Keratinocyte (primary cell): Measurements from ENCODE around the gene RASGEF1B. TPM values are rescaled to one million over a fixed set of nuclear protein-coding genes. Genes with fewer than 3 reads are reported as not detected.

Source experiments
- DNase-seq: peaks from one replicate; pipeline ENCODE4 v3.0.0-alpha.2; 2011; ENCODE audit warnings: low read depth, missing footprints, low spot score
- FAIRE-seq: peaks from 2 replicates; lab custom pipeline; 2011; peaks lifted over from hg19 to GRCh38; lab: Jason Lieb, UNC
- H2AFZ ChIP-seq: 2 replicates; pipeline ENCODE4 v1.6.0; 2012; ENCODE audit warnings: low read length, control low read depth, inconsistent platforms; ENCODE audit not compliant: control insufficient read depth
- H3K27ac ChIP-seq: 2 replicates; pipeline ENCODE4 v1.5.1; 2011; ENCODE audit warnings: low read length; ENCODE audit not compliant: control insufficient read depth, insufficient read depth
- H3K27me3 ChIP-seq: 3 replicates; pipeline ENCODE4 v1.6.0; 2011; ENCODE audit warnings: low read length; ENCODE audit not compliant: control insufficient read depth, insufficient read depth; ENCODE audit errors: extremely low read depth
- H3K36me3 ChIP-seq, 2 experiments: 2 replicates in 1 of 2; 3 replicates in 1 of 2; pipeline ENCODE4 v1.5.1; 2011; ENCODE audit warnings: low read length in 2 of 2, mild to moderate bottlenecking in 1 of 2; ENCODE audit not compliant: control insufficient read depth in 2 of 2, insufficient read depth in 2 of 2; ENCODE audit errors: extremely low read depth in 1 of 2
- H3K4me1 ChIP-seq: 3 replicates; pipeline ENCODE4 v1.5.1; 2011; ENCODE audit warnings: low read length; ENCODE audit not compliant: control insufficient read depth, insufficient read depth; ENCODE audit errors: extremely low read depth
- H3K4me2 ChIP-seq: 3 replicates; pipeline ENCODE4 v1.6.0; 2011; ENCODE audit warnings: low read depth, low read length; ENCODE audit not compliant: control insufficient read depth, insufficient read depth; ENCODE audit errors: extremely low read depth
- H3K4me3 ChIP-seq, 3 experiments: fragments of 200-600 bp in 1 of 3; sonication (generic) in 1 of 3; 2 replicates in 2 of 3; 3 replicates in 1 of 3; pipeline ENCODE4 v1.5.1; 2011 to 2016; ENCODE audit warnings: low read length in 3 of 3, mild to moderate bottlenecking in 3 of 3, control low read depth in 2 of 3, inconsistent platforms in 1 of 3, low read depth in 1 of 3, mixed read lengths in 1 of 3, mixed run types in 1 of 3, moderate library complexity in 1 of 3; ENCODE audit not compliant: control insufficient read depth in 2 of 3, insufficient read depth in 2 of 3; ENCODE audit errors: extremely low read depth in 1 of 3
- H3K79me2 ChIP-seq: 2 replicates; pipeline ENCODE4 v1.6.0; 2012; ENCODE audit warnings: low read length; ENCODE audit not compliant: control insufficient read depth, insufficient read depth
- H3K9ac ChIP-seq: 3 replicates; pipeline ENCODE4 v1.6.0; 2011; ENCODE audit warnings: low read length; ENCODE audit not compliant: control insufficient read depth, insufficient read depth; ENCODE audit errors: extremely low read depth
- H3K9me1 ChIP-seq: 3 replicates; pipeline ENCODE4 v1.6.0; 2011; ENCODE audit warnings: low read length; ENCODE audit not compliant: control insufficient read depth, insufficient read depth; ENCODE audit errors: extremely low read depth
- H3K9me3 ChIP-seq: 2 replicates; pipeline ENCODE4 v1.5.1; 2012; ENCODE audit warnings: low read depth, low read length; ENCODE audit not compliant: control insufficient read depth
- H4K20me1 ChIP-seq: 3 replicates; pipeline ENCODE4 v1.6.0; 2011; ENCODE audit warnings: low read length; ENCODE audit not compliant: control insufficient read depth, insufficient read depth; ENCODE audit errors: extremely low read depth
- EZH2 ChIP-seq: IDR thresholded peaks from one replicate; pipeline ENCODE4 v1.6.1; 2012; ENCODE audit warnings: inconsistent platforms, mild to moderate bottlenecking, low read length, moderate library complexity
- dilution Hi-C: fragments of 300-500 bp; cut with MboI; formaldehyde crosslinking; loops from one replicate; pipeline ENCODE4 v1.7.0; 2020; ENCODE audit warnings: low sequenced_read_pairs; ENCODE audit not compliant: extremely low pct_ligation_motif_present
- polyA plus RNA-seq, 5 experiments: library from polyadenylated mRNA; depleted of rRNA in 3 of 5; stranded (reverse) in 3 of 5; stranded (forward) in 1 of 5; unstranded in 1 of 5; fragments of >200 nt; gene quantifications; 1 replicate in 1 of 5; 2 replicates in 3 of 5; 3 replicates in 1 of 5; pipeline versions ENCODE4 v1.2.1 to v1.2.3, GENCODE V29; 2011 to 2012; ENCODE audit warnings: missing spikeins in 2 of 5, low read depth in 1 of 5, low replicate concordance in 1 of 5
- TF ChIP-seq, protein P1 (sequence below), 3 experiments: IDR thresholded peaks in 1 of 3; conservative IDR thresholded peaks in 1 of 3; optimal IDR thresholded peaks in 1 of 3; 2 replicates in 2 of 3; 3 replicates in 1 of 3; pipeline versions ENCODE3 to v1.5.1; 2011; ENCODE audit warnings: low read length in 3 of 3, mild to moderate bottlenecking in 3 of 3, moderate library complexity in 2 of 3, control low read depth in 1 of 3, inconsistent platforms in 1 of 3; ENCODE audit not compliant: insufficient read depth in 2 of 3; ENCODE audit errors: extremely low read depth in 1 of 3

Gene RASGEF1B
- polyA plus RNA-seq, 1 donor (not counting 4 experiments of a cell fraction or from before 2014, with no cell fraction given) = 0.68 TPM

DNA sequence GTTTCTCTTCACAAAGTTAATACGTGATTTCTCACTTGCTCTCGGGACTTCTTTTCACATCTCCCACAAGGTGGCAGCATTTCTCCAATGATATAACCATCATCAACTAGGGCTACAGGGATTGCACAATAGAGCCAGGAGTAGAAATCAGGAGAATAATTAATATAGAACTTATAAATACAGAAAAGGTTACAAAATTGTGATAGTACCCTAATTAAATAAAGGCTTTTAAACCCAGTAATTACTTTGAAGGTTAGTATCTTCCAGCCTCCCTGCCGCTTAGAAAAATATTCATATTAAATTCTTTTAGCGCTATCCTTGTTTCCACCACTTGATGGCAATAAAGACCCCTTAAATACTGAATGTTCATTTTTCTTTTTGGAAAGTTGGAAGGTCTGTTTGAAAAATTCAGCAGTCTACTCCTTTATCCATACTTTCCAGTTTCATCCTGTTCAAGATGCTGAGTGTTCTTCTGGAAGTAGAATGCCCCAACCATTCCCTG, 65.8 kb downstream of the RASGEF1B start:
- dilution Hi-C loops = no loop called here

DNA sequence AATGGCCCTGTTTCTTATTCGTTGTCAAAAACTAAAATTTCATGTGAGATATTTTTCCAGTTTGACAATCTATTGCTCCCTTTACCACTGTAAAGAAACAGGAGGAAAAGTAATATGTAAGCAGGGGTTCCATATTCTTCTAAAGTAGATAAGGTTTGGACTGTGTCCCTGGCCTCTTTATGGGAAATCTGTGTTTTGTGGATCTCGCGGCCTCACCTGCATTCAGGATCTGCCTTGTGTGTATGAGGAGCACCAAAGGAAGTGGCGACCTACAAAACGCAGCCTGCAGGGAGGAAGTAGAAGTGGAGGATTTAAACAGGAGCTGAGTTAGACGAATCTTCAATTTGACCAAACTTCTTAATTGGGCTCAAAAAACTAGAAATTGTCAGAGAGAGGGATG, 67.0 kb downstream of the RASGEF1B start:
- Histone ChIP-seq H3K9ac (no peak overlapping the region), H3K36me3 (no peaks in the 10 kb centered on the region), H3K4me2 (no peak overlapping the region), H3K27me3 (no peaks in the 10 kb centered on the region), H3K27ac (no peak overlapping the region), H3K4me3 (no peak overlapping the region), H3K79me2 (no peaks in the 10 kb centered on the region), H3K4me1 (peaks cover 3% of the 10 kb centered on the region), H3K9me3 (no peaks in the 10 kb centered on the region), H4K20me1 (no peaks in the 10 kb centered on the region), H3K9me1 (no peaks in the 10 kb centered on the region), H2AFZ (no peak overlapping the region)
- dilution Hi-C loops = no loop called here
- TF ChIP-seq EZH2 = no peak
- TF ChIP-seq, protein P1, sequence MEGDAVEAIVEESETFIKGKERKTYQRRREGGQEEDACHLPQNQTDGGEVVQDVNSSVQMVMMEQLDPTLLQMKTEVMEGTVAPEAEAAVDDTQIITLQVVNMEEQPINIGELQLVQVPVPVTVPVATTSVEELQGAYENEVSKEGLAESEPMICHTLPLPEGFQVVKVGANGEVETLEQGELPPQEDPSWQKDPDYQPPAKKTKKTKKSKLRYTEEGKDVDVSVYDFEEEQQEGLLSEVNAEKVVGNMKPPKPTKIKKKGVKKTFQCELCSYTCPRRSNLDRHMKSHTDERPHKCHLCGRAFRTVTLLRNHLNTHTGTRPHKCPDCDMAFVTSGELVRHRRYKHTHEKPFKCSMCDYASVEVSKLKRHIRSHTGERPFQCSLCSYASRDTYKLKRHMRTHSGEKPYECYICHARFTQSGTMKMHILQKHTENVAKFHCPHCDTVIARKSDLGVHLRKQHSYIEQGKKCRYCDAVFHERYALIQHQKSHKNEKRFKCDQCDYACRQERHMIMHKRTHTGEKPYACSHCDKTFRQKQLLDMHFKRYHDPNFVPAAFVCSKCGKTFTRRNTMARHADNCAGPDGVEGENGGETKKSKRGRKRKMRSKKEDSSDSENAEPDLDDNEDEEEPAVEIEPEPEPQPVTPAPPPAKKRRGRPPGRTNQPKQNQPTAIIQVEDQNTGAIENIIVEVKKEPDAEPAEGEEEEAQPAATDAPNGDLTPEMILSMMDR (optimal IDR thresholded peaks at IDR 0.05 in 1 of 3, IDR thresholded peaks at IDR 0.05 in 1 of 3, conservative IDR thresholded peaks at IDR 0.05 in 1 of 3; ENCODE audit: extremely low read depth in 1 of 3, insufficient read depth in 2 of 3, low read length in 3 of 3) = no peak
- DNase-seq = no peak
- no peak for FAIRE-seq

More for the DNA sequence above, 65.8 kb downstream of the RASGEF1B start:
- Histone ChIP-seq H3K9ac (no peak overlapping the region), H3K4me2 (peak overlapping the region; percentile 57), H3K27ac (no peak overlapping the region), H3K4me1 (peaks cover 3% of the 10 kb centered on the region), H3K4me3 (no peak overlapping the region), H3K79me2 (no peaks in the 10 kb centered on the region), H3K36me3 (no peaks in the 10 kb centered on the region), H3K9me3 (no peaks in the 10 kb centered on the region), H2AFZ (no peak overlapping the region), H3K9me1 (no peaks in the 10 kb centered on the region), H3K27me3 (no peaks in the 10 kb centered on the region), H4K20me1 (no peaks in the 10 kb centered on the region)
- DNase-seq (no peak), FAIRE-seq (peak; percentile 55)
- TF ChIP-seq, protein P1 (optimal IDR thresholded peaks at IDR 0.05 in 1 of 3, IDR thresholded peaks at IDR 0.05 in 1 of 3, conservative IDR thresholded peaks at IDR 0.05 in 1 of 3; ENCODE audit: extremely low read depth in 1 of 3, insufficient read depth in 2 of 3, low read length in 3 of 3) = peak; percentile 33 to 46 (median 42)
- no peak for TF ChIP-seq EZH2
